Skeletal muscle satellite cell (primary cell): ENCODE measurements around the gene INF2.
A peak's percentile ranks its signal among the peaks of the same experiment; 100 is the strongest.
"Not testable (repeated sequence)": the region's sequence is repeated elsewhere in the genome, so short reads cannot be mapped to it uniquely, and the experiment has no call there.

ENCODE experiments used
- H3K27me3 ChIP-seq: 2 replicates; pipeline ENCODE4 v1.7.0; 2013; ENCODE audit warnings: low read length; ENCODE audit not compliant: control insufficient read depth, insufficient read depth
- H3K36me3 ChIP-seq: 2 replicates; pipeline ENCODE4 v1.7.0; 2013; ENCODE audit warnings: mild to moderate bottlenecking, control low read depth, low read length; ENCODE audit not compliant: insufficient read depth
- H3K4me1 ChIP-seq: 2 replicates; pipeline ENCODE4 v1.7.0; 2013; ENCODE audit warnings: low read length; ENCODE audit not compliant: control insufficient read depth, insufficient read depth
- H3K4me2 ChIP-seq: 2 replicates; pipeline ENCODE4 v1.7.0; 2013; ENCODE audit warnings: mild to moderate bottlenecking, low read length
- H3K4me3 ChIP-seq: 2 replicates; pipeline ENCODE4 v1.7.0; 2013; ENCODE audit warnings: low read length
- H3K9ac ChIP-seq: 2 replicates; pipeline ENCODE4 v1.7.0; 2013; ENCODE audit warnings: mild to moderate bottlenecking, low read depth, low read length, moderate library complexity
- H3K9me3 ChIP-seq: replicated peaks from 2 replicates; pipeline ENCODE4 v1.7.0; 2013; ENCODE audit warnings: mild to moderate bottlenecking, control low read depth, low read length

The INF2 gene

DNA sequence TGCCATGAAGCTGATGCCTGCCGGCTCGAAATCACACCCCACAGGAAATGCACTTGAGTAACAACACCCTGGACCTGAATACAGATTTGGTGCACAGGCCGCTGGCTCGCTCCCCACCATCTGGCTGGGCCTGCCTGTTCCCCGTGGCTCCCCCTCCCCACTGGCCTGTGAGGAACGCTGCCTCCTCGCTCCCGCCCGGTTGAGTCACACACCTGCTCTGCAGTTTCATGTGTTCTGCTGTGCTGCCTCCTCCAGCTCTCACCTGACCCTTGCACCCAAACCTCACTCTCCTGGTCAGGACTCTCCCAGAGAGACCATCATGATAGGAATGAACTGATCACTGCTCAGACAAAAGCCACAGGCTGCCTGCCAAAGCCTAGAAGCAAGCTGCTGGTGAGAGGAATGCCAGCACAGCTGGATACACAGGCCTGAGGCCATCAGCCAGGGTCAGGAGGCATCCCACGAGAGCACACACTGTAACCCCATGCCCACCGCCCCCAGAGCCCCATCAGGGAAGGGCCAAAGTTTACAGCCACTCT, 59.8 kb downstream of the INF2 start:
- H3K9ac ChIP-seq, result peak overlapping the region; percentile 29
- H3K4me3 ChIP-seq, result no peak overlapping the region
- peaks cover 47% of the 10 kb centered on the region for H3K4me1 ChIP-seq
- H3K4me2 ChIP-seq, result peak overlapping the region; percentile 37
- no peaks in the 10 kb centered on the region for H3K9me3 ChIP-seq
- H3K27me3 ChIP-seq, result no peaks in the 10 kb centered on the region
- no peaks in the 10 kb centered on the region for H3K36me3 ChIP-seq

DNA sequence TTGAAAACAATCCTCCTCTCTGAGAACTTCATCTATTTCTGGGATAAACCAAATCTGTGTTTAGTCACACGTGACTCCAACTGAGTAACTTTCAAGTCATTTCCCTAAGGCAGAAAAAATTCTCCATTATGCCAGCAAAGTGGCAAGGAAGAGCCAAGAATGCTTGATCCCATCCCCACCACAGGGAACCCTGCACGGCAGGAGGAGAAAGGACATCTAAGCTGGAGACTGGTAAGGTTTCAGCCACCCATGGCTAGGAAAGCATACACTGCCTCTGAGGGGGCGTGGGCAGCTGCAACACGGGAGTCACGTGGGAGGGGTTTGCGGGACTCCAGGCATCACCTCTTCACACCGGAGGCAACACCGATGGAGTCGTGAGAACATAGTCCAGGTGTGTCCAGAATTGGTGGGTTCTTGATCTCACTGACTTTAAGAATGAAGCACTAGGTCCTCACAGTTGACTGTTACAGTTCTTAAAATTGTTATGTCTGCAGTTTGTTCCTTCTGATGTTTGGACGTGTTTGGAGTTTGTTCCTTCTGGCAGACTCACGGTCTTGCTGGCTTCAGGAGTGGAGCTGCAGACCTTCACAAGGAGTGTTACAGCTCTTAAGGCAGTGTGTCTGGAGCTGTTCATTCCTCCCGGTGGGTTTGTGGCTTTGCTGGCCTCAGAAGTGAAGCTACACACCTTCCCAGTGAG, 60.8 kb downstream of the INF2 start:
- Histone ChIP-seq H3K27me3 (no peaks in the 10 kb centered on the region), H3K4me3 (no peak overlapping the region), H3K4me1 (peaks cover 55% of the 10 kb centered on the region)

DNA sequence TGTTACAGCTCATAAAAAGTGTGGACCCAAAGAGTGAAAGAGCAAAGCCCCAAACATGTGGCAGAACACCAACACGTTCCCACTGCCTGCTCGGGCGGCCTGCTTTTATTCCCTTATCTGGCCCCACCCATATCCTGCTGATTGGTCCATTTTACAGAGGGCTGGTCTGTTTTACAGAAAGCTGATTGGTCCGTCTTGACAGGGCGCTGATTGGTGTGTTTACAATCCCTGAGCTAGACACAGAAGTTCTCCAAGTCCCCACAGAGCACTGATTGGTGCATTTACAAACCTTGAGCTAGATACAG, 61.3 kb downstream of the INF2 start:
- not testable (repeated sequence) for H3K27me3 ChIP-seq, H3K9ac ChIP-seq, H3K9me3 ChIP-seq, H3K36me3 ChIP-seq, H3K4me3 ChIP-seq, H3K4me2 ChIP-seq
- H3K4me1 ChIP-seq, result peaks cover 55% of the 10 kb centered on the region

More for the DNA sequence above, 60.8 kb downstream of the INF2 start:
- Histone ChIP-seq H3K9ac (no peak overlapping the region), H3K36me3 (peaks cover 3% of the 10 kb centered on the region), H3K9me3 (no peaks in the 10 kb centered on the region), H3K4me2 (peak overlapping the region; percentile 37)

DNA sequence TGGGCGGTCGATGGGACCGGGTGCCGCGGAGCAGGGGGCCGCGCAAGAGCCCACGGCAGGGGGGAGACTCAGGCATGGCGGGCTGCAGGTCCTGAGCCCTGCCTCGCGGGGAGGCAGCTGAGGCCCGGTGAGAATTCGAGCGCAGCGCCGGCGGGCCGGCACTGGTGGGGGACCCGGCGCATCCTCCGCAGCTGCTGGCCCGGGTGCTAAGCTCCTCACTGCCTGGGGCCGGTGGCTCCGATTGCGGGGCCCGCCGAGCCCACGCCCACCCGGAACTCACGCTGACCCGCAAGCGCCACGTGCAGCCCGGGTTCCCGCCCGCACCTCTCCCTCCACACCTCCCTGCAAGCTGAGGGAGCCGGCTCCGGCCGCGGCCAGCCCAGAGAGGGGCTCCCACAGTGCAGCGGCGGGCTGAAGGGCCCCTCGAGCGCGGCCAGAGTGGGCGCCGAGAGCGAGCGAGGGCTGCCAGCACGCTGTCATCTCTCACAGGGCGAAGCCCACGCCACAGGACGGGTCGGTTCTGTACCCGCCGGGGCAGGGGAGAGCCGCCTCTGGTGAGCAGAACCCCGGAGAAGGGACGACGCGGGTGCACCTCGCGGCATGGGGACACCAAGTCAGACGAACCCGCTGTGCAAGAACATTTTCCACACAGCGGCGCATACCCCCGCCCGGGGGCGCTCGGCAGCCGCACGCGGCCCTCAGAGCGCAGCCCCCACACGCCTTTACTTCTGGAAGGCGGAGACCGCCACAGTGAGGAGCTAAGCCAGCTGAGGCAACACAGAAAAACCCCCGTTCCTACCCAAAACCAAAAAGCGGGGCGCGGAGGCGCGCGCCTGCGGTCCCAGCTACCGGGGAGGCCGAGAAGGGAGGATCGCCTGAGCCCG, 62.4 kb downstream of the INF2 start:
- Histone ChIP-seq H3K4me2 (peak overlapping the region; percentile 81), H3K27me3 (no peaks in the 10 kb centered on the region), H3K9ac (peak overlapping the region; percentile 76), H3K4me3 (peak overlapping the region; percentile 99), H3K9me3 (no peaks in the 10 kb centered on the region), H3K36me3 (peaks cover 19% of the 10 kb centered on the region), H3K4me1 (peaks cover 46% of the 10 kb centered on the region)

DNA sequence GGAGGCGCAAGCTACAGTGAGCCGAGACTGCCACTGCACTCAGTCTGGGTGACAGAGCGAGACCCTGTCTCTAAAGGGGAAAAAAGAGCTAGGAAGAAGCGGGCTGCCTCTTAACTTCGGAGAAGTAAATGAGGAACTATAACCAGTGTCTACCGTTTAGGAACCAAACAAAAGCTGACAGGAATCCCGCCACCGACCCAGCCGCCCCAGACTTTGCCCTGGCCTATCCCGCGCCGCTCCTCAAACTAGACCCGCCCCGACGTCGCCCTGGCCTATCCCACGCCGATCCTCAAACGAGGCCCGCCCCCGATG, 63.0 kb downstream of the INF2 start:
- Histone ChIP-seq H3K27me3 (no peaks in the 10 kb centered on the region), H3K4me3 (peak overlapping the region; percentile 99), H3K4me1 (peaks cover 41% of the 10 kb centered on the region), H3K4me2 (peak overlapping the region; percentile 81), H3K36me3 (peaks cover 25% of the 10 kb centered on the region), H3K9ac (peak overlapping the region; percentile 76), H3K9me3 (no peaks in the 10 kb centered on the region)

DNA sequence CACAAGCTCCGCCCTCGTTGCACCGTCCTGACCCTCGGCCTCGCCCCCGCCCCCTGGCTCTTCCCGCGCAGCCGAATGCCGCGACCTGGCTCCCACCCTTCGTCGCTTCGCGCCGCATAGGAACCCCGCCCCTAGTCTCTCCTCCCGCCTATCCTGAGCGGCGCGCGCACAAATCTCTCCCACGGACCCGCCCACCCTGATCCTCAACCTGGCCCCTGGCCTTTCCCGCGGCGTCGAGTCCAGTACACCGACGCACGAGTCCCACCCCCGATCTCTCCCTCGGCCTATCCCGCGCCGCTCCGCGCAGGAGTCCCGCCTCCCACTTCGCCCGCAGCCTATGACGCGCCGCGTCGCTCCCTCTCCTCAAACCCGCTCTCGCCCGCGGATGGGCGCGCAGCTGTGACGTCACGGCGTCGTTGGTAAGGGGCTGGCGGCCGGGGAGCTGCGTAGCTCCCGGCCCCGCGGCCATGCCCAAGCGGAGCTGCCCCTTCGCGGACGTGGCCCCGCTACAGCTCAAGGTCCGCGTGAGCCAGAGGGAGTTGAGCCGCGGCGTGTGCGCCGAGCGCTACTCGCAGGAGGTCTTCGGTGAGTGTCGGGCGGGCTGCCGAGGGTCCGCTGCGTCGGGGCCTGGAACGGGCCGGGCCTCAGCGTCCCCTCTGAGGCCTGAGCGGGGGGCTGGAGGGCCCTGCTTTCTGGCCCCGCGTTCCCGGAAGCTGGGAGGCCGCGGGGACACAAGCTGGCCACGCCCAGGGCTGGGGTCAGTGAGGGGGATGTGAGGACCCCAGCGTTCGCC, 63.5 kb downstream of the INF2 start, which contains the start of gene SIVA1:
Gene SIVA1, plus strand, starts transcription at position 413 of the 793 bp plus-strand sequence. Its CDS starts 55 bp downstream, at position 468.
- Histone ChIP-seq H3K36me3 (peaks cover 29% of the 10 kb centered on the region), H3K4me3 (peak within 1 kb of the TSS; percentile 99), H3K27me3 (no peaks in the 10 kb centered on the region)

DNA sequence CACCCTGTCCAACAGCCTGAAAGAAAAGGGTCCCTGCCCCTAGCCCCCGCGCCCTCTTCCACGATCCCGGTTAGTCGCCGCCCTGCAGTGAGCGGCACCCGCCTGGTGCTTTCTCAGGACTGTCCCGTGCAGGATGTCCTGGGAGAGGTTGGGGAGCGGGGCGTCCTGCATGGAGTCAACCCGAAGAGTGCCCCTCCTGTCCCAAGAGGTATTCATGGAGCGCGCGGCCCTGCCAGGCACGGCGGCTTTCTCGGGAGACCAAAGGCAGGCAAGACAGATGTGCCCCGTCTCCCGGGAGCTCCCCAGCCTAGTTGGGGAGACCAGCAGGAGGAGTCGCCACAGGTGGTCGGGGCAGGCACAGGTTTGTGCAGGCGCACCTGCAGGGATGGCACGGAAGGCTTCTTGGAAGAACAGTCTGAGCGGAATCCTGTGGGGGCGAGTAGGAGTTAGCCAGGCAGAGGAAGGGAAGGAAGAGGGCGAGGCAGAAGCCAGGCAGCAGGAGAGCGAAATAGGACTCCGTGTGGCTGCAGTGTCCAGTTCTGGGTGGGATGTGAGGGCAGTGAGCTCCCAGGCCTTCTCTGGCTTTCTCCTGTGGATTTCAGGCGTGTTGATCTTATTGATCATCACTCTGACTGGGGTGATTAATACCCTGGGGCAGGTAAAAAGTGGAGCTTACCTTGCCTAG, 64.3 kb downstream of the INF2 start:
- H3K27me3 ChIP-seq, result no peaks in the 10 kb centered on the region
- H3K4me2 ChIP-seq, result peak overlapping the region; percentile 96
- H3K36me3 ChIP-seq, result peaks cover 35% of the 10 kb centered on the region
- H3K4me1 ChIP-seq, result peaks cover 35% of the 10 kb centered on the region
- peak overlapping the region; percentile 98 for H3K9ac ChIP-seq
- H3K4me3 ChIP-seq, result peak overlapping the region; percentile 99
- no peaks in the 10 kb centered on the region for H3K9me3 ChIP-seq

More for the DNA sequence above, 63.5 kb downstream of the INF2 start, which contains the start of gene SIVA1:
- peak within 1 kb of the TSS; percentile 96 for H3K4me2 ChIP-seq
- H3K9me3 ChIP-seq, result no peaks in the 10 kb centered on the region
- H3K4me1 ChIP-seq, result peaks cover 36% of the 10 kb centered on the region
- H3K9ac ChIP-seq, result peak within 1 kb of the TSS; percentile 98

DNA sequence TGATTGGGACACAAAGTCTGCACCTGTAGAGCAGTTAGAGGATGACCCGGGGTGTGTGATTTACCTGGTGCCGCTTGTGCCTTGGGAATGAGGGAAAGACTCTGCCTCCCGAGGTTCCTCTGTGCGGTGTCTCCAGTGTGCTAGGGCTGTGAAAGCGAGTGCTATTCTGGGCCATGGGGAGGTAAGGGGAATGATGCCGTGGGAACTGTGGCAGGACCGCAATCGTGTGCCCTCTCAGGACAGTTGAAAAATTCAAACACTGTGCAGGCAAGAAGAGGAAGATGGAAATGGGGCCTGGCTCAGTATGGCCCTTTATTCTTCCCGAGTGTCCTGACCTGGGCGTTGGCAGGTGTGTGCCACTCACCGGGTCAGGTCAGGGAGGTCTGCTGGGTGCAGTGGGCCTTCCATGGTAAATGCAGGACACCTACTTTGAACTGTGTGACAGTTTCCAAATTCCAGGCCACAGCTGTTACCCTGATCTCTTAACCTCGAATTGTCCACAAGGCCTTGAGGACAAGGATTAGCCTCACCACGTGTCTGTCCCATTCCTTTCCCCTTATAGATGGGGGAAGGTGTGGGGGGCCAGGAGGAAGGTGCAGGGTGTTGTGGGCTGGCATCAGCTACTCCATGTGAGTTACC, 64.9 kb downstream of the INF2 start:
- Histone ChIP-seq H3K4me2 (peak overlapping the region; percentile 96), H3K36me3 (peaks cover 41% of the 10 kb centered on the region), H3K9ac (peak overlapping the region; percentile 98), H3K9me3 (no peaks in the 10 kb centered on the region), H3K4me1 (peaks cover 29% of the 10 kb centered on the region), H3K4me3 (peak overlapping the region; percentile 99), H3K27me3 (no peaks in the 10 kb centered on the region)

DNA sequence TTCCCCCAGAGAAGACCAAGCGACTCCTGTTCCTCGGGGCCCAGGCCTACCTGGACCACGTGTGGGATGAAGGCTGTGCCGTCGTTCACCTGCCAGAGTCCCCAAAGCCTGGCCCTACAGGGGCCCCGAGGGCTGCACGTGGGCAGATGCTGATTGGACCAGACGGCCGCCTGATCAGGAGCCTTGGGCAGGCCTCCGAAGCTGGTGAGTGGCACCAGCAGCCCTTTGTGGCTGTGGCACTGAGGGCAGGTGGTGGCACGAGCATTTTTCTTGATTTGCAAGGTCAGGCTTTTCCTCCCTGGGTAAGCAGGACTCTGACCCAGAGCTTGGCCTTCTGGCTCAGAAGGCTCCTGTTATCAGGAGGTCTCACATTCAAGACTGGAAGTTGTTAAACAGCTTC, 66.2 kb downstream of the INF2 start:
- Histone ChIP-seq H3K36me3 (peaks cover 48% of the 10 kb centered on the region), H3K9me3 (no peaks in the 10 kb centered on the region), H3K4me3 (no peak overlapping the region), H3K27me3 (no peaks in the 10 kb centered on the region), H3K9ac (no peak overlapping the region), H3K4me1 (peaks cover 17% of the 10 kb centered on the region), H3K4me2 (no peak overlapping the region)

DNA sequence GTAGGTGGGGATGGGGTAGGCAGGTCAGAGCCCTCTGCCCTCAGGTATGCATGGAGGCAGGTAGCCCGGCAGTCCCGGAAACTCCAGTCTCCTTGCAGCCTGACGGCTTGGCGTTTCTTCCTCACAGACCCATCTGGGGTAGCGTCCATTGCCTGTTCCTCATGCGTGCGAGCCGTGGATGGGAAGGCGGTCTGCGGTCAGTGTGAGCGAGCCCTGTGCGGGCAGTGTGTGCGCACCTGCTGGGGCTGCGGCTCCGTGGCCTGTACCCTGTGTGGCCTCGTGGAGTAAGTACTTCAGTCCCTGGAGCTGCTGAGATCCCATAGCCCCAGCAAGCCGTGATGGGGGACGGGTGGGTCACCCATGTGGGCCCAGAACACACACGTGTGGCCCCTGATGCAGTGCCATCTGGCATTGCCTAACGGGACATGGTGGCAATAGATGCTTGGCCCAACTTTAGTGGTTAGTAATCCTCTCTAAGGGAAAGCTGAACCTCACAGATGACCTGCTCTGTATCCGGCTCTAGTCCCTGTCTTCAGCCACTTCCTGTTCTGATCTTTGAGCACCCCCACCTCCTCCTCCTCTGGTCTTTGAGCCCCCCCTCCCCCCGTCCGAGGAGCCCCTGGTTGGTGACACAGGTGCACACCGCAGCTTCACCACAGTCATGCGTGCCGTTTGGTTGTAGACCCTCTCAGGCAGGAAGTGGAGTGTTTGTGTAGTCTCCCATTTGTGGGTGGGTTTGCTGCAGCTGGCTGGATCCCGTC, 67.2 kb downstream of the INF2 start:
- Histone ChIP-seq H3K27me3 (no peaks in the 10 kb centered on the region), H3K36me3 (peaks cover 48% of the 10 kb centered on the region), H3K9me3 (no peaks in the 10 kb centered on the region), H3K9ac (no peak overlapping the region), H3K4me1 (peaks cover 17% of the 10 kb centered on the region), H3K4me2 (no peak overlapping the region), H3K4me3 (no peak overlapping the region)
